Osteoblast (primary cell): ENCODE measurements around the gene LMOD2. TPM values are rescaled to one million over a fixed set of nuclear protein-coding genes. Genes with fewer than 3 reads are reported as not detected.

Experiments
- DNase-seq: peaks from one replicate; pipeline ENCODE4 v3.0.0; 2011; ENCODE audit warnings: low spot score, mixed read lengths; ENCODE audit not compliant: insufficient read length; ENCODE audit errors: missing footprints
- H2AFZ ChIP-seq: 2 replicates; pipeline ENCODE4 v1.6.0; 2011; ENCODE audit warnings: mild to moderate bottlenecking, low read length
- H3K27ac ChIP-seq: 2 replicates; pipeline ENCODE4 v1.5.1; 2011; ENCODE audit warnings: mild to moderate bottlenecking, low read depth, low read length, moderate library complexity
- H3K27me3 ChIP-seq: 2 replicates; pipeline ENCODE4 v1.6.0; 2012; ENCODE audit warnings: mild to moderate bottlenecking, control low read depth, inconsistent platforms, low read length, moderate library complexity; ENCODE audit not compliant: insufficient read depth
- H3K36me3 ChIP-seq: 2 replicates; pipeline ENCODE4 v1.5.1; 2011; ENCODE audit warnings: mild to moderate bottlenecking, low read length, control low read depth, moderate library complexity; ENCODE audit not compliant: insufficient read depth
- H3K4me1 ChIP-seq: 2 replicates; pipeline ENCODE4 v1.5.1; 2011; ENCODE audit warnings: mild to moderate bottlenecking, low read length, control low read depth, moderate library complexity; ENCODE audit not compliant: insufficient read depth
- H3K4me2 ChIP-seq: 2 replicates; pipeline ENCODE4 v1.6.0; 2011; ENCODE audit warnings: mild to moderate bottlenecking, low read length; ENCODE audit not compliant: insufficient read depth
- H3K4me3 ChIP-seq: fragments of 200-600 bp; sonication (generic); 3 replicates; pipeline ENCODE4 v1.5.1; 2012; ENCODE audit warnings: mild to moderate bottlenecking, low read length, inconsistent platforms; ENCODE audit not compliant: insufficient read depth
- H3K79me2 ChIP-seq: 2 replicates; pipeline ENCODE4 v1.6.0; 2012; ENCODE audit warnings: mild to moderate bottlenecking, low read length, control low read depth, inconsistent platforms; ENCODE audit not compliant: insufficient read depth
- H3K9me3 ChIP-seq: 2 replicates; pipeline ENCODE4 v1.5.1; 2011; ENCODE audit warnings: low read depth, low read length, control low read depth
- H4K20me1 ChIP-seq: 2 replicates; pipeline ENCODE4 v1.6.0; 2012; ENCODE audit warnings: mild to moderate bottlenecking, low read length, control low read depth; ENCODE audit not compliant: insufficient read depth
- total RNA-seq: library from RNA; depleted of rRNA; stranded (reverse); fragments of >200 nt; gene quantifications from 2 replicates; pipeline ENCODE4 v1.2.3, GENCODE V29; 2012
- TF ChIP-seq, protein P1 (sequence below): IDR thresholded peaks from 2 replicates; pipeline ENCODE4 v1.5.1; 2011; ENCODE audit warnings: mild to moderate bottlenecking, low read depth, low read length, moderate library complexity; ENCODE audit errors: extremely low read depth

The LMOD2 gene, protein sequence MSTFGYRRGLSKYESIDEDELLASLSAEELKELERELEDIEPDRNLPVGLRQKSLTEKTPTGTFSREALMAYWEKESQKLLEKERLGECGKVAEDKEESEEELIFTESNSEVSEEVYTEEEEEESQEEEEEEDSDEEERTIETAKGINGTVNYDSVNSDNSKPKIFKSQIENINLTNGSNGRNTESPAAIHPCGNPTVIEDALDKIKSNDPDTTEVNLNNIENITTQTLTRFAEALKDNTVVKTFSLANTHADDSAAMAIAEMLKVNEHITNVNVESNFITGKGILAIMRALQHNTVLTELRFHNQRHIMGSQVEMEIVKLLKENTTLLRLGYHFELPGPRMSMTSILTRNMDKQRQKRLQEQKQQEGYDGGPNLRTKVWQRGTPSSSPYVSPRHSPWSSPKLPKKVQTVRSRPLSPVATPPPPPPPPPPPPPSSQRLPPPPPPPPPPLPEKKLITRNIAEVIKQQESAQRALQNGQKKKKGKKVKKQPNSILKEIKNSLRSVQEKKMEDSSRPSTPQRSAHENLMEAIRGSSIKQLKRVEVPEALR
- total RNA-seq: not detected in 2 replicates

DNA sequence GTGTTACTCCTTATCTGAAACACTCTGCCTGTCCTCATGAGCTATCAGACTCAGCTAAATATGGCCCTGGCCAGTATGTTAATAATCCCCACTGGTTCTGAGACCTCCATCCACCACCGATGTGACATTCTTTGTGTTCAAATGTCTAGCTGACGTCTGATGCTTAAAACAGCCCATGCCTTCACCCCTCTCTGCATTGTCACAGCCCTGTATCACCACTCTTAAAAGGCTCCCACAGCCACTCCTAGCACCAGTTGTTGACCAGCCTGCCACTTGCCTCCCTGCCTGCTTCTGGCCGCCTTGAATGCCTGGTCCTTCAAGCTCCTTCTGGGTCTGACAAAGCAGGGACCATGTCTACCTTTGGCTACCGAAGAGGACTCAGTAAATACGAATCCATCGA lies at the start of gene LMOD2:
Gene LMOD2 (plus strand): TSS at position 253 of the 400 bp plus-strand sequence. CDS start 98 bp downstream, at position 351.
- Histone ChIP-seq H2AFZ (peak within 1 kb of the TSS; percentile 8), H4K20me1 (no peaks in the 10 kb centered on the region)

DNA sequence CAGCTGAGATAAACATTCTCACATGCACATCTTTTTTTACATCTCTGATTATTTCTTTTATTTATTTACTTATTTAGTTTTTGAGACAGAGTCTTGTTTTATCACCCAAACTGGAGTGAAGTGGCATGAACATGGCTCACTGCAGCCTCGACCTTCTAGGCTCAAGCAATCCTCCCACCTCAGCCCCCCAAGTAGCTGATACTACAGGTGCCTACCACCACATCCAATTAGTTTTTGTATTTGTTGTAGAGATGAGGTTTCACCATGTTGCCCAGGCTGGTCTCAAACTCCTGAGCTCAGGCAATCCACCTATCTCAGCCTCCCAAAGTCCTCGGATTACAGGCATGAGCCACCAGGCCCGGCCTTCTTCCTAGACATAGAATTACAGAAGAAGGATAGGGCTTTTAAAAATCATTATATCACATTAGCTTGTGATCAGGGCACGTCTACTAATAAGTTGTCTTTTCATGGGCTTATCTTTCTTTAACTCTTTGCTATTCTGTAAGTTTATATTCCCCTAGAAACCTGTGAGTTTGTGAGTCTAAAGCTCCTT lies 48.2 kb upstream of the LMOD2 start:
- Histone ChIP-seq H3K79me2 (no peaks in the 10 kb centered on the region), H3K4me1 (no peaks in the 10 kb centered on the region), H2AFZ (no peak overlapping the region), H3K4me3 (no peak overlapping the region), H3K4me2 (no peak overlapping the region), H3K27me3 (no peaks in the 10 kb centered on the region), H3K9me3 (no peaks in the 10 kb centered on the region), H3K36me3 (no peaks in the 10 kb centered on the region), H3K27ac (no peak overlapping the region), H4K20me1 (no peaks in the 10 kb centered on the region)
- TF ChIP-seq, protein P1, sequence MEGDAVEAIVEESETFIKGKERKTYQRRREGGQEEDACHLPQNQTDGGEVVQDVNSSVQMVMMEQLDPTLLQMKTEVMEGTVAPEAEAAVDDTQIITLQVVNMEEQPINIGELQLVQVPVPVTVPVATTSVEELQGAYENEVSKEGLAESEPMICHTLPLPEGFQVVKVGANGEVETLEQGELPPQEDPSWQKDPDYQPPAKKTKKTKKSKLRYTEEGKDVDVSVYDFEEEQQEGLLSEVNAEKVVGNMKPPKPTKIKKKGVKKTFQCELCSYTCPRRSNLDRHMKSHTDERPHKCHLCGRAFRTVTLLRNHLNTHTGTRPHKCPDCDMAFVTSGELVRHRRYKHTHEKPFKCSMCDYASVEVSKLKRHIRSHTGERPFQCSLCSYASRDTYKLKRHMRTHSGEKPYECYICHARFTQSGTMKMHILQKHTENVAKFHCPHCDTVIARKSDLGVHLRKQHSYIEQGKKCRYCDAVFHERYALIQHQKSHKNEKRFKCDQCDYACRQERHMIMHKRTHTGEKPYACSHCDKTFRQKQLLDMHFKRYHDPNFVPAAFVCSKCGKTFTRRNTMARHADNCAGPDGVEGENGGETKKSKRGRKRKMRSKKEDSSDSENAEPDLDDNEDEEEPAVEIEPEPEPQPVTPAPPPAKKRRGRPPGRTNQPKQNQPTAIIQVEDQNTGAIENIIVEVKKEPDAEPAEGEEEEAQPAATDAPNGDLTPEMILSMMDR: no peak
- DNase-seq: no peak

More for the DNA sequence above, at the start of gene LMOD2:
- TF ChIP-seq, protein P1: no peak
- Histone ChIP-seq H3K4me2 (no peak within 1 kb of the TSS), H3K27ac (no peak within 1 kb of the TSS), H3K4me1 (no peaks in the 10 kb centered on the region), H3K27me3 (no peaks in the 10 kb centered on the region), H3K4me3 (no peak within 1 kb of the TSS), H3K79me2 (no peaks in the 10 kb centered on the region), H3K9me3 (no peaks in the 10 kb centered on the region), H3K36me3 (no peaks in the 10 kb centered on the region)
- no peak for DNase-seq

GRCh38 chr7:123608991-123609882 lies 46.4 kb upstream of the LMOD2 start:
- DNase-seq: no peak
- Histone ChIP-seq H3K4me3 (no peak overlapping the region), H3K79me2 (no peaks in the 10 kb centered on the region), H4K20me1 (no peaks in the 10 kb centered on the region), H3K4me1 (no peaks in the 10 kb centered on the region), H2AFZ (no peak overlapping the region), H3K9me3 (no peaks in the 10 kb centered on the region), H3K27me3 (no peaks in the 10 kb centered on the region), H3K27ac (no peak overlapping the region), H3K4me2 (no peak overlapping the region), H3K36me3 (no peaks in the 10 kb centered on the region)
- TF ChIP-seq, protein P1: no peak
